Right kidney (tissue), 1 donor: ENCODE measurements around the gene SRBD1.
"Not testable (repeated sequence)": the region's sequence is repeated elsewhere in the genome, so short reads cannot be mapped to it uniquely, and the experiment has no call there.

ENCODE experiments used
- DNase-seq: peaks from one replicate; pipeline ENCODE4 v3.0.0-alpha.2; 2016

SRBD1 gene

GRCh38 chr2:45466053-45466452, 145.0 kb downstream of the SRBD1 start:
- DNase-seq: no peak

GRCh38 chr2:45460825-45461224, 150.2 kb downstream of the SRBD1 start:
- no peak for DNase-seq

- no peak for DNase-seq
These were observed 151.2 kb downstream of the SRBD1 start for GRCh38 chr2:45459860-45460259.

GRCh38 chr2:45458909-45459563, 152.0 kb downstream of the SRBD1 start:
- DNase-seq: no peak

- no peak for DNase-seq
These were observed 153.7 kb downstream of the SRBD1 start for GRCh38 chr2:45457211-45457945.

- DNase-seq: no peak
These were observed 158.2 kb downstream of the SRBD1 start for GRCh38 chr2:45452866-45453265.

GRCh38 chr2:45450634-45451033, 160.4 kb downstream of the SRBD1 start:
- no peak for DNase-seq

GRCh38 chr2:45448217-45448616, 162.8 kb downstream of the SRBD1 start:
- DNase-seq: no peak

- no peak for DNase-seq
These were observed 165.1 kb downstream of the SRBD1 start for GRCh38 chr2:45446016-45446415.

GRCh38 chr2:45445037-45445436, 166.0 kb downstream of the SRBD1 start:
- no peak for DNase-seq

GRCh38 chr2:45443012-45443411, 168.1 kb downstream of the SRBD1 start:
- DNase-seq: no peak

- DNase-seq: no peak
These were observed 169.0 kb downstream of the SRBD1 start for GRCh38 chr2:45442026-45442425.

GRCh38 chr2:45441571-45441970, 169.5 kb downstream of the SRBD1 start:
- no peak for DNase-seq

GRCh38 chr2:45439788-45440773, 171.0 kb downstream of the SRBD1 start:
- no peak for DNase-seq

GRCh38 chr2:45438872-45439665, 172.0 kb downstream of the SRBD1 start:
- no peak for DNase-seq

- DNase-seq: no peak
These were observed 174.6 kb downstream of the SRBD1 start for GRCh38 chr2:45436456-45436855.

- DNase-seq: no peak
These were observed 175.8 kb downstream of the SRBD1 start for GRCh38 chr2:45435316-45435715.

- DNase-seq: no peak
These were observed 177.7 kb downstream of the SRBD1 start for GRCh38 chr2:45433363-45433762.

- DNase-seq: no peak
These were observed 178.7 kb downstream of the SRBD1 start for GRCh38 chr2:45432406-45432805.

GRCh38 chr2:45426025-45426424, 185.0 kb downstream of the SRBD1 start:
- not testable (repeated sequence) for DNase-seq

- DNase-seq: no peak
These were observed 188.1 kb downstream of the SRBD1 start for GRCh38 chr2:45422921-45423320.

- no peak for DNase-seq
These were observed 192.5 kb downstream of the SRBD1 start for GRCh38 chr2:45418532-45418931.
